GM12892 (cell line): ENCODE measurements around the gene CFAP52.
"Not testable (repeated sequence)": the region's sequence is repeated elsewhere in the genome, so short reads cannot be mapped to it uniquely, and the experiment has no call there.

ENCODE experiments used
- DNase-seq: peaks from one replicate; pipeline ENCODE4 v3.0.0; 2011; ENCODE audit not compliant: insufficient read length
- FAIRE-seq: peaks from 2 replicates; lab custom pipeline; 2011; peaks lifted over from hg19 to GRCh38; lab: Jason Lieb, UNC
- POLR2A ChIP-seq: IDR thresholded peaks from 2 replicates; pipeline ENCODE4 v1.6.1; 2011; ENCODE audit warnings: low read depth, low read length, control low read depth
- POLR2AphosphoS5 ChIP-seq: IDR thresholded peaks from 2 replicates; pipeline ENCODE4 v1.6.1; 2011; ENCODE audit warnings: low read depth, low read length, control low read depth
- TAF1 ChIP-seq: IDR thresholded peaks from 2 replicates; pipeline ENCODE4 v1.6.1; 2011; ENCODE audit warnings: low read depth, mild to moderate bottlenecking, control low read depth, low read length, borderline replicate concordance

The CFAP52 gene

GRCh38 chr17:9643611-9644010 is 67.2 kb downstream of the CFAP52 start:
- FAIRE-seq (no peak), DNase-seq (no peak)
- no peak for TF ChIP-seq POLR2AphosphoS5
- no peak for TF ChIP-seq TAF1
- no peak for TF ChIP-seq POLR2A

GRCh38 chr17:9644910-9645751 is 68.7 kb downstream of the CFAP52 start, which contains the start of gene USP43:
TSS of gene USP43 (plus strand) at chr17:9645517. CDS start at chr17:9645633, 116 bp downstream.
- FAIRE-seq (no peak), DNase-seq (peak; percentile 29)
- no peak for TF ChIP-seq POLR2A
- TF ChIP-seq TAF1 = no peak
- TF ChIP-seq POLR2AphosphoS5 = no peak

- FAIRE-seq (no peak), DNase-seq (peak; percentile 33)
- TF ChIP-seq POLR2AphosphoS5 (no peak), TAF1 (no peak), POLR2A (no peak)
These were observed 69.6 kb downstream of the CFAP52 start for GRCh38 chr17:9645851-9646545.

GRCh38 chr17:9646546-9646885 is 70.1 kb downstream of the CFAP52 start:
- no peak for TF ChIP-seq POLR2AphosphoS5
- no peak for TF ChIP-seq TAF1
- FAIRE-seq (no peak), DNase-seq (no peak)

- TF ChIP-seq TAF1 (no peak), POLR2A (no peak), POLR2AphosphoS5 (no peak)
- FAIRE-seq (no peak), DNase-seq (no peak)
These were observed 70.6 kb downstream of the CFAP52 start for GRCh38 chr17:9647014-9647413.

- no peak for TF ChIP-seq POLR2A
- no peak for TF ChIP-seq POLR2AphosphoS5
- TF ChIP-seq TAF1 = no peak
- DNase-seq = no peak
- no peak for FAIRE-seq
These were observed 72.2 kb downstream of the CFAP52 start for GRCh38 chr17:9648521-9649110.

GRCh38 chr17:9658593-9659211 is 82.3 kb downstream of the CFAP52 start:
- FAIRE-seq = no peak
- TF ChIP-seq POLR2AphosphoS5 (no peak), TAF1 (no peak), POLR2A (no peak)
- no peak for DNase-seq

GRCh38 chr17:9661027-9661426 is 84.6 kb downstream of the CFAP52 start:
- FAIRE-seq (no peak), DNase-seq (no peak)
- TF ChIP-seq POLR2A (no peak), POLR2AphosphoS5 (no peak), TAF1 (no peak)

- DNase-seq, FAIRE-seq: not testable (repeated sequence)
These were observed 87.1 kb downstream of the CFAP52 start for GRCh38 chr17:9663511-9663910.

- no peak for DNase-seq
- TF ChIP-seq POLR2AphosphoS5 (no peak), POLR2A (no peak), TAF1 (no peak)
- no peak for FAIRE-seq
These were observed 90.1 kb downstream of the CFAP52 start for GRCh38 chr17:9666461-9667050.

- TF ChIP-seq POLR2AphosphoS5 (no peak), TAF1 (no peak), POLR2A (no peak)
- FAIRE-seq (no peak), DNase-seq (no peak)
These were observed 92.1 kb downstream of the CFAP52 start for GRCh38 chr17:9668517-9668916.
